ENCODE data around the gene TP53INP2.

DNA sequence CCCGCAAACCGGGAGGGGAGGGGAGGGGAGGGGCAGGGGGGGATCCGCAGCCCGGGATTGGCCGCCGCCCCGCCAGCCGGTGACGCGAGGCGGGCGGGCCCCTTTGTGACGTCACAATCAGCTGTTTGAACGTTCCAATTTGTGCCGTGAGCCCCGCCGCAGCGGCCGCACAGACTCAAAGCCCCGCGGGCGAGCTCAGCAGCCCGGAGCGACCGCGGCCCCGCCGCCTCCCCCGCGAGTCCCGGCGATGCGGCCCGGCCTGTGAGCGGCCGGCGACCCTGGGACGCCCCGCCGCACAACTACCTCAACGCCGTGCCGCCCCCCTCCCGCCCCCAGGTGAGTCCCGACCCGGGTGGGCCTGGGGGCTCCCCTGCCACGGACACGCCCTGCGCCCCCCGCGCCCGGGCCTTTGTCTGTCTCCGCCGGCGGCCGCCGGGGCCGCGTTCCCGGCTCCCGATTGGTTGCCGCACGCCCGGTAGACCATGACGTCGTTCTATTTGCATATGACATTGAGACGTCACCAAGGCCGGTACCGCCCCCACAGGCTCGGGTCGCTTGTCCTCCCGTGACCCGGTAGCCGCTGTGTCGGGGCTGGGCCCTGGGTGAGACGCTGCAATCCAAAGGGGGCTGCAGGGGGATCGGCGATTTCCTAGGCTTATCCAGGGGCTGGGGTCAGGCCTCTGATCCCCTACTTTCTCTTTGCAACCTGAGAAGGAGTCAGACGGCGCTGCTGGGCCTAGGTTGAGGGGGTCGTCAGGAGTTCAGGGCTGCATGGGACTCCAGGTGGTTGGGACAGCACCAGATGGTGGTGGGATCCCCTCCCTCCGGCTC, at the start of gene TP53INP2:
- TF ChIP-seq, protein P1, sequence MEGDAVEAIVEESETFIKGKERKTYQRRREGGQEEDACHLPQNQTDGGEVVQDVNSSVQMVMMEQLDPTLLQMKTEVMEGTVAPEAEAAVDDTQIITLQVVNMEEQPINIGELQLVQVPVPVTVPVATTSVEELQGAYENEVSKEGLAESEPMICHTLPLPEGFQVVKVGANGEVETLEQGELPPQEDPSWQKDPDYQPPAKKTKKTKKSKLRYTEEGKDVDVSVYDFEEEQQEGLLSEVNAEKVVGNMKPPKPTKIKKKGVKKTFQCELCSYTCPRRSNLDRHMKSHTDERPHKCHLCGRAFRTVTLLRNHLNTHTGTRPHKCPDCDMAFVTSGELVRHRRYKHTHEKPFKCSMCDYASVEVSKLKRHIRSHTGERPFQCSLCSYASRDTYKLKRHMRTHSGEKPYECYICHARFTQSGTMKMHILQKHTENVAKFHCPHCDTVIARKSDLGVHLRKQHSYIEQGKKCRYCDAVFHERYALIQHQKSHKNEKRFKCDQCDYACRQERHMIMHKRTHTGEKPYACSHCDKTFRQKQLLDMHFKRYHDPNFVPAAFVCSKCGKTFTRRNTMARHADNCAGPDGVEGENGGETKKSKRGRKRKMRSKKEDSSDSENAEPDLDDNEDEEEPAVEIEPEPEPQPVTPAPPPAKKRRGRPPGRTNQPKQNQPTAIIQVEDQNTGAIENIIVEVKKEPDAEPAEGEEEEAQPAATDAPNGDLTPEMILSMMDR (IDR thresholded peaks at IDR 0.05): no peak
- peak in 1 of 2 donors; percentile 74 for TF ChIP-seq POLR2A (IDR thresholded peaks at IDR 0.05)
